ENCODE results near the gene HLA-DMB. TPM values are rescaled to one million over a fixed set of nuclear protein-coding genes. Genes with fewer than 3 reads are reported as not detected.
"Not testable (repeated sequence)": the region's sequence is repeated elsewhere in the genome, so short reads cannot be mapped to it uniquely, and the experiment has no call there.

The HLA-DMB gene
- total RNA-seq, 1 donor from 2014 or later = 31.0 TPM

DNA sequence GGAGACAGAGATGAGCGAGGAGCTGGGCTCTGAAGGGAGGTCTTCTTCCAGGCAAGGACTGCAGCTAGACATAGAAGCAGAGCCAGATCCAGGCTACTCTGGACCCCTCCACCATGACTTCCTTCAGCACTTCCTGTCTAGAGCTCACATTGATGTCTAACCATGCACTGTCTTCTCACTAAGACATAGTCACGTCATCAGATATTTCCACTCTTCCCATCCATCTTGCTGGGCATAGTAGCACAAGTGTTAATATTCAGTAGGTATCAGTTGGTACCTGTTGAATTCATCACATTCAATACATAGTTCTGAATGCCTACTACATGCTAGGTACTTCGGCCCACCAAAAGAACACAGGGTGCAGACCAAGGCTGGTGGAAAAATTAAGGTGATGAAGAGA is 9.2 kb upstream of the HLA-DMB start:
- no peak for DNase-seq (ENCODE audit: low spot score)

DNA sequence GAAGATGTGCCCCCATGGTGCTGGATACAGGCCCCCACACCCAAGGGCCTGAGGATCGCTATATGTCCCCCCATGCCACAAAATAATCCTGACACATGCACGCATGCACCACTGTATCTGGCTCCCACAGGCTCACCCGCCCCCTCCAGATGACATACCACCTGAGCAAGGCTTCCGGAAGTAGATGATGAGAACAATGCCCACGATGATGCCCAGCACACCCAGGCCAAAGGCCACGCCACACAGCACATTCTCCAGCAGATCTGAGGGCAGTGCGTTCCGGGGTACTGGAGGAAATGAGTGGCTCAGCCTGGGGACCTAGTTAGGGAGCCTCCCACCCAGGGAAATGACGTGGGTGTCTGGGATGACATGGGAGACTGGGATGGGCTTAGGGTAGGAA is 8.3 kb upstream of the HLA-DMB start:
- no peak for DNase-seq (ENCODE audit: low spot score)

DNA sequence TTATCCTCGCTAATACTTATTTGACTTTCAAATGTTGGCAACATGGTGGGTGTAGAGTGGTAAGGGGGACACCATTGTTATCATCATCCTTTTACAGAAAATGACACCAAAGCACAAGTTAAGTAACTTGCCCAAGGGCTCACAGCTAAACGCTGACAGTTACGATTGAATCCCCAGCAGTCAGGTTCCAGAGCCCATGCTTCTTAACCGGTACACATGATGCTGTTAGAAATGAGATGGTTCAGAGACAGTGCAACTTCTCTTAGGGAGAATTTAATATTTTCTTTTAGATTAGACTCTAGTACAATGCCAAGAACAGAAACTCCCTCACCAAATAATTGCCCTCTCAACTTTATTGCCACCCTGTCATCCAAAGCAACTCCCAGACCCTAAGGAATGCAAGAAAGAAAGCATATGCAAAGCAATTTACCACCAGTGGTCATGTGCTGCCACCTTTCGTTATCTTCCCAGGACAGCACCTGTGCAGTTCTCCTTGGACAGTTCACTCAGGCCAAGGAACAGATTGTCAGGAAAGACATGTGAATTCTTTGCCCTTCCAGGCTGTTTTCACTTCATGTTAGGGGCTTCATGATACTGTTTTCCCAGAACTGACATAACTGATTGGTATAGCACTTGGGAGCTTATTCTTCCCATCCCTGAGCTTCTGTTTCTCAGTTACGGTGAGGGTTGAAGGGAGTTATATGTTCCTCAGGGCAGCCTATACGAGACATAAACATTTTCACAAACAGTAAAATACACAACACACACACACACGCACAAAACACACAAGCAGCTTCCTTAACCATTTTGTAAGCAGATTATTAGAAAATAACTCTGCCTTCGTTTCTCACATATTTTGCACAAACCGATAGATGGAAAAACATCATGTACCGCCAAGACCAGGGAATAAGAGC is 7.0 kb upstream of the HLA-DMB start:
- no peak for DNase-seq (ENCODE audit: low spot score)

GRCh38 chr6:32946893-32947292 is 6.1 kb upstream of the HLA-DMB start:
- no peak for DNase-seq (ENCODE audit: low spot score)

GRCh38 chr6:32945953-32946352 is 5.1 kb upstream of the HLA-DMB start:
- DNase-seq (ENCODE audit: low spot score) = no peak

- no peak for DNase-seq (ENCODE audit: low spot score)
Measured at GRCh38 chr6:32945108-32945760, 4.4 kb upstream of the HLA-DMB start.

DNA sequence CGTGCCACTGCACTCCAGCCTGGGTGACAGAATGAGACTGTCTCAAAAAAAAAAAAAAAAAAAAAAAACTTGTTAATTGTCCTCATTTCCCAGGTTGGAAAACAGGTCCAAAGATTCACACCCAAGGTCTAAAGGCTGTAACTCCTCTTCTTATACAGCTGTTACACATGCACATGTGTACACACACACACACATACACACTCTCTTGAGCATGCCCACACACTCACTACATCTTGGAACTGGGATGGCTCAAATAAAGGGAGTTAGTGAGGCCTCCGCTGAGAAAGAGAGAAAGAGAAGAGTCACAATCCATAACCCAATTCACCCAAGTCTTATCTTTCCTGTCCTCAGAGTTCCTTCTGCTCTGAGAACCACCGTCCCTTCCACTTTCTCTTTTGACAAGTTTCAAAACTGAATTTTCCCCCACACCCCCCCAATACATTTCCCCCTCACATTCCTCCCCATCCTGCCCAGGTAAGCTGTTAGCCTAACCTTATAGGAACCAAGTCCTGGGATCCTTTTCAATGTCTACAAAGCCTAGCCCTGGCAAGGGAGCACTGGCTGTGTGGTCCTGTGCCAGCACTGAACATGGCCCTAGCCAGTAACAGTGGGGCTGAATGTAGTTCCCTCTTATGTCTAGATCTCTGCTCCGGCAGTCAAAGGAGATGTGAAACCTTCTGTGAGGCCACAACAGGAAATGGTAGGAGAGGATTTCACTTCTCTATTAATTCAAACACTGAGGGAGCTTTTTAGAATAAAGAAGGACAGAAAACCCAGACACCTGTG is 3.2 kb upstream of the HLA-DMB start:
- no peak for DNase-seq (ENCODE audit: low spot score)

DNA sequence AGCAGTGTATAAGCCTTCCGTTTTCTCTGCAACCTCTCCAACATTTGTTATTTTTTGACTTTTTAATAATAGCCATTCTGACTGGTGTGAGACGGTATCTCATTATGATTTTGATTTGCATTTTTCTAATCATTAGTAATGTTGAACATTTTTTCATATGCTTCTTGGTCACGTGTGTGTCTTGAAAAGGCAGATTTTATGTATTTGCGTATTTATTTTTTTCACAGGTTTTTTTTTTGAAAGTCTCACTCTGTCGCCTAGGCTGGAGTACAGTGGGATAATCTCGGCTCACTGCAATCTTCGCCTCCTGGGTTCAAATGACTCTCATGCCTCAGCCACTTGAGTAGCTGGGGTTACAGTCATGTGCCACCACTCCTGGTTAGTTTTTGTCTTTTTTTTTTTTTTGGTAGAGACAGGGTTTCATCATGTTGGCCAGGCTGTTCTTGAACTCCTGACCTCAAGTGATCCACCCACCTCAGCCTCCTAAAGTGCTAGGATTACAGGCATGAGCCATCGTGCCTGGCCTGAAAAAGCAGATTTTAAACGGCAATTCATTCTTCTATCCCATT is 1.8 kb upstream of the HLA-DMB start:
- not testable (repeated sequence) for DNase-seq (ENCODE audit: low spot score)

DNA sequence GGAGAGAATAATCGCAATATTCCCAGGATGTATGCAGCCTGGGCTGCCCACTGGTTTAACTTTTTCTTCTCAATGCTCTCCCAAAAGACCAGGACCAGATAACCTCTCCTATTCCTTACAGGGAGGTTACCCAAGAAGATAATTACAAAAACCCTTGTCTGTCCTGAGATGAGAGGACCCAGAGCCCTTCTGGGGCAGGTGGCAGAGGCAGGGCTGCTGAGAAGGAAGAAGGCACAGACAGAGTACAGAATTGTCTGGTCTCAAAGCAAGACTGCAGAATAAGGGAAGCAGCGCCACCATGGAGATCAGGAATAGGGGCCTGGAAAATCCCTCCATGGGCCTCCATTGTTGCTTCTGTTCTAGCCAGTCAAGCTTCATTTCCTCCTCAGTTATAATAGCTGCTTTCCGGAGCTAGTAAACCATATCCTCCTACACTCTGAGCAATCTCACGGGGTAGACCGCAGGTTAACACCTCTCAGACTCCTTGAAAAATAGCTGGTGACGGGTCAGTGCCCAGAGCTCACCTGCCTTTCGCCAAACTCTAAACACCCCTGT is 463 bp upstream of the HLA-DMB start:
- DNase-seq (ENCODE audit: low spot score) = no peak

DNA sequence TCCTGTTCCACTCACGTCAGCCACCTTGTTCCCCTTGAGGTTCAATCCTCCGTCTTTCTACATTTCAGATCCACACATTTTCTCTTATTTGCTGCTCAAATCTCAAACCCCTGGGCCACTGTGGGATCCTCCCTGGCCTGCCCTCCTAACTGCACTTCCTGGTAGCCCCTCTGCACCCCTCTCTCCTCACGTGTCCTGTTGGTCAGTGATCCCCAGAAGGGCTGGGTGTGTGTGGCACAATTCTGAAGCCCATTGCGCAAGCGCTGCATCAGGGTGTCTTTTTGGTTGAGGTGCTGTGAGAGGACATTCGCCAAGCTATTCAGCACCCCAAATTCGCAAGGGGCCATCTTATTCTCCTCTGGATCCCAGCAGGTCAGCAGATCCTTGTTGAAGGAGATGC is 2.3 kb downstream of the HLA-DMB start:
- DNase-seq (ENCODE audit: low spot score) = no peak

DNA sequence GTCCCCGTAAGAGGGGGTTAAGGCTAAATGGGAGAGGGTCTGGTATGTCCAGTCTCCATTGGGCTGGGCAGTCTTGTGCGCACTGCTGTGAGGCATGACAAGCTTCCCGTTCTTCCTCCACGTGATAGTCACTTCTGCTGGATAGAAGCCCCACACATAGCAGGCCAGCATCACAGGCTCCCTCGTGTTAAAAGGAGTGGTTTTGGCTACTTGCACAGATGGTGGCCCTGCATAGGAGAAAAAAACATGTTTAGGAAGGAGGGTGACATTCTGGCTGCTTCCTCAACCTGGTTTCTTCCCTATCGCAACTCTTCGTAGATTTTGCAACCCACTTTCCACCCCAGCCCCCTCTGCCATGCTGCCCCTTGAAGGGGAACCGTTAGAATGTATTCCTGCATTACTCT is 3.6 kb downstream of the HLA-DMB start:
- no peak for DNase-seq (ENCODE audit: low spot score)

GRCh38 chr6:32936239-32937152 is 4.3 kb downstream of the HLA-DMB start:
- DNase-seq (ENCODE audit: low spot score) = no peak

DNA sequence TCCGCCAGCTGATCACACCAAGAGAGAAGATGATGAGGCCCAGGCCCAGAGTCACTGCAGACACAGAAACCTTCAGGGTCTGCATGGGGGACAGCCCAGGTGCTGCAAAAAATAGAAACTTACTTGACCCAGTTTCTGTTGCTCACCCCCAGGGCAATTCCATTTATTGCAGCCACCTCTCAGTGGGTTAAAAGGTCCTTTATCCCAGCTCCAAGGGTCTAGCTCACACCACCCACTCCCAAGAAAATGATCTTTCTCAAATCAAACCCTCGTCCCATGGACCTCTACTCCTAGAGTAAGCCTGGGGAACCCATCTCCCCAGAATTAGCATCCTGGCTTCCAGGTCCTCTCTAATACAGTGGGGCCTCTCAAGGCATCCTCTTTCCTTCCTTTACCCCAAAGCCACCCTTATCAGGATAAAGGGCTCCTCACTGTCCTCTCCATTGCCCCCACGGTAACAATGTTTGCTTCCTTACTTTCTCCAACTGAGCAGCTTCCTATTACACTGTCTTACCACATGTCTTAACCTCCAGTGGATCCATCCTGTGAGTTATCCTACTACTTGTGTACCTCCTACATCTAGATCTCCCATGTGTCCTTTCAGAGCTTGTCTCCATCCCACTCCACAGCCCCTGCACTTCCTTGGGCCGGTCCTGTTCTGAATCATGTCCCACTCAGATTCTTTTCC is 5.1 kb downstream of the HLA-DMB start:
- DNase-seq (ENCODE audit: low spot score) = no peak

GRCh38 chr6:32933661-32934085 is 7.2 kb downstream of the HLA-DMB start:
- DNase-seq (ENCODE audit: low spot score) = peak; percentile 80

DNA sequence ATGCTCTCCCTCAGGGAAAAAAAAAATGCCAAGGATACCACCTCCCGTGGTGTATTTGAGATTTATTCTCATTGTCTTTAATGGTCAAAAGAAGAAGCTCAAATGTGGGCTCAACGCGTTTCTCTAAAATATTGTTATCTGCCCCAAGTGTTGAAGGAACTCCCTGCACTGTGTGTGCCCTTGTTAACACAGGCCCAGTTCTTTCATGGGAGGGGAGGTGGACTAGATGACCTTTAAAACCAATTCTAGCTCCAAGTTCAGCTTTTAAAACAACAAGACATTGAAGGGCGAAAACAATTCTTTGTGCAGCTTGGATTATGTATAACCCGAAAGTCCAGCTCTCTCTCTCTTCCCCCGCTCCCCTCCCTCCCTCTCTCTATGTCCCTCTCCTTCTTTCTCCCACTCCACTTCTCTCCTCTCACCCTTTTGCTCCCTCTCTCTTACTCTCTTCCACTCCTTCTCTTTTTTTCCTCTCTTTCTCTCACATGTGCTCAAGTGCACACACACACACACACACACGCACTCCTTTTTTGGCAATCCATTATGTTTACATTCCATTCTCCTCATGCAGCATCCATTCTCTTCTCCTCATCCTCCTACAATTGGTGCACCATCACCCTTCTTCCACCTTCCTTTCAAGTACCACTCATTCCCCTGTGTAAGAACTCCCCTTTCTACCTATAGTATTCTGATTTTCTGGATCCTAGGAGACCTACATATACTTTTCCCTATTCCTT is 8.5 kb downstream of the HLA-DMB start:
- DNase-seq (ENCODE audit: low spot score) = no peak

DNA sequence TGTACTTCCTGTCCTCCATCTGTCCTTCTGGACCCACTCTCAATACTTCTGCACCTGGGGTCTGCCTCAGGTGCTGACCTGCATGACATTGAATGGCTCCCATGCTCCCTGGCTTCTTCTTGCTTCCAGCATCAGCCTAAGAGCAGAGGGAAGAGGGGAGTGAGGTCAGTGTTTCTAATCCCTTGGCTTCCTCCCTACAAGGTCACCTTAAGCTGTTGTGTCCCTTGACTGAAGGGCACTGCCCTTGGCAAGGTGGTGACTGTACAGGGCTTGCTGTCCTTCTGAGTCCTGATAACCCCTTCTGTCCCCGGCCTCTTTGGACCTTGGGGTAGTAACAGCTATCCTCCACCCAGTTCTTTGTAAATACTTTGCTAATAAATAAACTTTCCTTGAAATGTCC is 9.6 kb downstream of the HLA-DMB start:
- no peak for DNase-seq (ENCODE audit: low spot score)

GRCh38 chr6:32922083-32922482 is 18.7 kb downstream of the HLA-DMB start:
- no peak for DNase-seq (ENCODE audit: low spot score)

- no peak for DNase-seq (ENCODE audit: low spot score)
Measured at GRCh38 chr6:32920715-32921114, 20.1 kb downstream of the HLA-DMB start.

DNA sequence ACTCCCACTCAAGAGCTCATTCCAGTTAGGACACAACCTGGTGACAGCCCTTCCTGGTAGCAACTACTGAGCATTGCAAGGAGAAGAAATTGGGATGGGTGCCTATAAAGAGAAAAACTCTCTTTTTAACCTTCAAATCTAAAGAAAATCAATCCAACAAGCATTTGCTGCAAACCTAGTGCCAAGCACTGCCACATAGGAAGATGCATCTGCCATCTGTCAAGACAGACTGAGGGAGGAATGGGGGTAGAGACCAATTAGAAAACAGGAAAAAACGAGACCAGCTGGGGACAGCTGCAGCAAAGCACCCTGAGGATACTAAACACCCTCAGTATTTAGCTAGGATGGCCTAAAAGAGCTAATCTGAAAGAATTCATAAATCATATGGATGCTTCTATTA is 27.9 kb downstream of the HLA-DMB start:
- no peak for DNase-seq (ENCODE audit: low spot score)
